ENCODE measurements around the gene DNAH3.
"Not testable (repeated sequence)": the region's sequence is repeated elsewhere in the genome, so short reads cannot be mapped to it uniquely, and the experiment has no call there.

Gene DNAH3, protein sequence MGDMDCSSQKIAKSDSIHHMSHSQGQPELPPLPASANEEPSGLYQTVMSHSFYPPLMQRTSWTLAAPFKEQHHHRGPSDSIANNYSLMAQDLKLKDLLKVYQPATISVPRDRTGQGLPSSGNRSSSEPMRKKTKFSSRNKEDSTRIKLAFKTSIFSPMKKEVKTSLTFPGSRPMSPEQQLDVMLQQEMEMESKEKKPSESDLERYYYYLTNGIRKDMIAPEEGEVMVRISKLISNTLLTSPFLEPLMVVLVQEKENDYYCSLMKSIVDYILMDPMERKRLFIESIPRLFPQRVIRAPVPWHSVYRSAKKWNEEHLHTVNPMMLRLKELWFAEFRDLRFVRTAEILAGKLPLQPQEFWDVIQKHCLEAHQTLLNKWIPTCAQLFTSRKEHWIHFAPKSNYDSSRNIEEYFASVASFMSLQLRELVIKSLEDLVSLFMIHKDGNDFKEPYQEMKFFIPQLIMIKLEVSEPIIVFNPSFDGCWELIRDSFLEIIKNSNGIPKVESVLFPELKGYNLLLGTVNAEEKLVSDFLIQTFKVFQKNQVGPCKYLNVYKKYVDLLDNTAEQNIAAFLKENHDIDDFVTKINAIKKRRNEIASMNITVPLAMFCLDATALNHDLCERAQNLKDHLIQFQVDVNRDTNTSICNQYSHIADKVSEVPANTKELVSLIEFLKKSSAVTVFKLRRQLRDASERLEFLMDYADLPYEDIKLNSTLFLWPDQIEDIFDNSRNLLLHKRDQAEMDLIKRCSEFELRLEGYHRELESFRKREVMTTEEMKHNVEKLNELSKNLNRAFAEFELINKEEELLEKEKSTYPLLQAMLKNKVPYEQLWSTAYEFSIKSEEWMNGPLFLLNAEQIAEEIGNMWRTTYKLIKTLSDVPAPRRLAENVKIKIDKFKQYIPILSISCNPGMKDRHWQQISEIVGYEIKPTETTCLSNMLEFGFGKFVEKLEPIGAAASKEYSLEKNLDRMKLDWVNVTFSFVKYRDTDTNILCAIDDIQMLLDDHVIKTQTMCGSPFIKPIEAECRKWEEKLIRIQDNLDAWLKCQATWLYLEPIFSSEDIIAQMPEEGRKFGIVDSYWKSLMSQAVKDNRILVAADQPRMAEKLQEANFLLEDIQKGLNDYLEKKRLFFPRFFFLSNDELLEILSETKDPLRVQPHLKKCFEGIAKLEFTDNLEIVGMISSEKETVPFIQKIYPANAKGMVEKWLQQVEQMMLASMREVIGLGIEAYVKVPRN (N-terminal part only)

DNA sequence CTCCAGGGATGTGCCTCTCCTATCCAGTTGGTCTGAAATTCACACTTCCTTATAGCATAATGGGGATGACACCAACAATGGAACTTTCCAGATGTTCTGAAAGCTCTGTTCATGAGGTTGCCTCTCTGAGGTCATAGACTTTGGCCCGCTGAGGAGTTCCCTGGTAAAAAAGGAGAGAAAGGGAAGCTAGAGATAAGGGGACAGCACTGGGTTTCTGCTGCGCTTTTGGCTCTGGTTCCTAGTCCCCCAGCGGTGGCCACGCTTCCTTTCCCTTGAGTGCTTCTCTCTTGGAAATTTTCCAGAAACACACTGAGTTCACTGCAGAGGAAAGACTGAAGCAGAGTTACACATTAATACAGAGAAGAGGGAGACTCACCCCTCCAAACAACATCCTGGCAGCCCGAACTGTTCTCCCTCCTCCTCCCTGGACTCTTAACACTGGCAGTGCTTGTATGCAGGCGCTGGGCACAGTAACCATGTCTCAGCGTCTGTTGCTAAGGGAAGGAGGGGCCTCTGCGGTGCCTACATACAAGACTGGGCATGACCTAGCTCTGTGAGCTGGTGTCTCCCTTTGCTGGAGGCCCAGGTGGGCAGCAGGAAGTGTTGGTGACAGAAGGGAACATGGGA is at the start of gene DNAH3:
Gene DNAH3, minus strand, starts transcription at position 472 of the 627 bp plus-strand sequence. CDS start 527 bp downstream, outside the sequence.
- no peak for DNase-seq (ENCODE audit: low read depth)

DNA sequence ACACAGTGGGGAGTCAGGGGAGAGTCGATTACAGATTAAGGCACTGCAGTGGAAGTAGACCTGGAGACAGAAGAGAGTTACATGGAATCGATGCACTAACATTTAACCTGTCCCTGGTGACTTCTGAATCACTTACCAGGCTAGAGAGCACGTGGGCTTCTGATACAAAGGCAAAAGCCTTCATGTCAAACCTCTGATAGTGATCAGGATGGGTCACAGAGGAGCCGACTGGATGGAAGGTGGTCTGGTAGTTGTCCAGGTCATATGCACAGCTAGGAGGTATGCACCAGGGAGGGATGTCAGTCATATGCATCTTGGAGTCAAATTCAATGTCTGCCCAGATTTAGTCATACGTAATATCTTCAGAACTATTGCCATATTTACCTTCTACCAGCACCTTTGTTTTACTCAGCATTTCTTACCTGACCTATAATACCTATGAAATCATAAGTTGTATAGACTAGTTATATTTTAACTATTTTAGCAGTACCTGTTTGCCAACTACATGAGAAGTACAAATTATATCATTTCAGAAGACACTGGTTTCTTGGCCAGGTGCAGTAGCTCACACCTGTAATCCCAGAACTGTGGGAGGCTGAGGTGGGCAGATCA is 49.1 kb upstream of the DNAH3 start:
- DNase-seq (ENCODE audit: low read depth), result no peak

DNA sequence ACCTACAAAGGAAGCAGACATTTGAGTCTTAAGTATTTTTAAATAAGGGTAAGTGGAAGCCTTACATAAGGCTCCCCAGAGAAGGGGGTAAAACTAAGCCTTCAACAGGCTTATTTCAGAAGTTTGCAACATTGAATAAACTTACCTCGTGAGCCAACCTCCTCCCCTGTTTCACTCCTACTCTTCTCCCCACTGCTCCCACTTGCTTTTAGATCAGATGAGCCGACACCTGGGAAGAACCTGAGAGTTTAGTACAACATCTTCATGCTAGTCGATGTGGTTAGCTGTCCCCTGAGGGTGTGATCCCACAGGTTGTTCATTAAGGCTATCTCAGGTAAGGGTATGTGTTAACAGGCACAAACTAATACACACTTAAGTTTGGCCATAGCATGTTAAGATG is 47.0 kb upstream of the DNAH3 start:
- DNase-seq (ENCODE audit: low read depth), result no peak

DNA sequence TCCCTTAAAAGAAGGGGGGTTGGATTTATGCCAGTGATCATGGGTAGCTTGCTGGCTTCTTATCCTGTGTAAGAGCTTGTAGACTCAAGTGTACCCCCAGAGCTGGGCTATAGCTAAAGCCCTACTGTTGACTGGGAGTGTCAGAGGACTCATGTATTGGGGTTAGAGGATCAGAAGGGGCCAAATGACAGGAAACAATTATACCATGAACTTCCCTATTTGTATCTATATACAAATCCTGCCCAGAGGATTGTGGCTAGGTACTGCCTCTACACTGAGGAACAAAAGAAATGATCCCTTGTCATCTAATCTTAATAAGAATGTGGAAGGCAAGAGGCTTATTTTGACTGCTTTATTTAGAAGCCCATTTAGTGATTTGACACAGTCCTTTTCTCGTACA is 46.5 kb upstream of the DNAH3 start:
- no peak for DNase-seq (ENCODE audit: low read depth)

DNA sequence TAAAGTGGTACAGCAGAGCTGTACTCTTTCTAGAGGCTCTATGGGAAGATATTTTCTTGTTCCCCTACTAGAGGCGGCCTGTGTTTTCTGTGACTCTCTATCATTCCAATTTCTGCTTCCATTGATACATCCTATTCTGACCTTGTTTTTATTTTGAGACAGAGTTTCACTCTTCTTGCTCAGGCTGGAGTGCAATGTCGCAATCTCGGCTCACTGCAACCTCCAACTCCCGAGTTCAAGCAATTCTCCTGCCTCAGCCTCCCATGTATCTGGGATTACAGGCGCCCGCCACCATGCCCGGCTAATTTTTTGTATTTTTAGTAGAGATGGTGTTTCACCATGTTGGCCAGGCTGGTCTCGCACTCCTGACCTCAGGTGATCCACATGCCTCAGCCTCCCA is 44.7 kb upstream of the DNAH3 start:
- DNase-seq (ENCODE audit: low read depth), result not testable (repeated sequence)

DNA sequence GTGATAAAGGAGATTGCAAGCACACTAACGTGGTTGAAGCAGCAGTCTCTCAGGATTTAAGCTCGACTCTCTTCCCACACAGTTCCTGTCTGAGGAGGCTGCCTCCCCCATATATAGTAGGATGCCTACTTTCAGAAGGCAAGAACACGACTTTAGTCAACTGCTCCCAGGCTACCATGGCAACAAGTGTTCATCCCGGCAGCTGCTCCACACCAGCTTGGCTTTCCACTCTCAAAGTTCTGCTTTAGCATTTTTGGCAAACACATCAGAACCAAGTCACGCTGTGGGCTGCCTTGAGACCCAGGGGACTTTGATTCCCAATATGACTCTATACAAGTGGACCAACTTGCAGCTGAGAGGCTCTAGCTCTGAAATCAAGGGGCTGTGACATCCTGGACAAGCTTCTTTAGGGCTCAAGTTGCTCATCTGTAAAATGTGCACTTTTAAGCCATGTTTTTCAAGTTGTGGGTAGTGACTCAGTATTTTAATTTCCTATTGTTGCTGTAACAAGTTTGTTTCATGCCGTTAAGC is 44.2 kb upstream of the DNAH3 start:
- peak; percentile 4 for DNase-seq (ENCODE audit: low read depth)

DNA sequence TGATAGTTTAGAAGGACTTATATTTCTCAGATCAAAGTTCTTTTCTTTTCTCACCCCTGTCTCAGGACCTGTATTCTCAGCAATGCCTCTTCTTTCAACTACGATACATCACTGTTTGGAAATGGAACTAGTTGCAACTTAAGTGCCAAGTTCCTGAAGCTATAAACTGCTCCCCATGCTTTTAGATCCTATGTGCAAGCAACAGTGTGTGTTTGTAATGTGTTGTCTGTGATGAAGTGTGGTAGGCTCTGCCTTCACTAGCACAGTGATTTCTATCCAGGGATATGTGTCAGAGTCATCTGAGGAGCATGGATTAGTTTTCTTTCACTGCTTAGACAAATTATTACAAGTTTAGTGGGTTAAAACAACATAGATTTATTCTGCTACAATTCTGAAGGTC is 42.3 kb upstream of the DNAH3 start:
- no peak for DNase-seq (ENCODE audit: low read depth)

DNA sequence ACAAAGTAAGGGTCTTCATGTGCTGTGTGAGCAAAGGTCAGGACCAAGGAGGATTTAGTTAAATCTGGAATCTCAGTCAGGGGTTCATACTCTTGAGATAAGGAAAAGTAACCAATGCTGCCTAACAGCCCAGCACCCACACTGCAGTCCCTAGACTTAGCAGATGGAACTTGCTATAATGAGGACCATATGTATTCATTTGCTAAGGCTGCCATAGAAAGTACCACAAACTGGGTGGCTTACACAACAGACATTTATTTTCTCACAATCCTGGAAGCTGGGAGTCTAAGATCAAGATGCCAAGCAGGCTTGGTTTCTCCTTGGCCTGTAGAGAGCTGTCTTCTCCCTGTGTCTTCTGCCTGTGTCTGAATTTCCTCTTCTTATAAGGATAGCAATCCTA is 40.0 kb upstream of the DNAH3 start:
- DNase-seq (ENCODE audit: low read depth), result no peak

DNA sequence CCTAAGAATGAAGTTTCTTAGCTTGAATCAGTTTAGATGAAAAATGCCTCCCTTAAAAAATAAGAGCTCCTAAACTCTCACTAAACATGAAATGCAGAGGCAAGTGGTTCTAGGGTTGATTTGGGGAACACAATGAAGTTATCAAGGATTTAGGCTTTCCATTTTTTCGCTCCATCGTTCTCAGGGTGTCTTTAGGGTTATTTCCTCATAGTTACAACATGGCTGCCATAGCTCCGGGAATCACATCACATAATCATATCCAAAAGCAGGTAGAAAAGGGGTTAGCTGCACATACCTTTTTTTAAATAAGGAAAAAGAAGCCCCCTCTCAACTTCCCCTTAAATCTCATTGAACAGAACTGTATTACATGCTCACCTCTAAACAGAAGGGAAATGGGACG is 39.4 kb upstream of the DNAH3 start:
- DNase-seq (ENCODE audit: low read depth), result no peak

DNA sequence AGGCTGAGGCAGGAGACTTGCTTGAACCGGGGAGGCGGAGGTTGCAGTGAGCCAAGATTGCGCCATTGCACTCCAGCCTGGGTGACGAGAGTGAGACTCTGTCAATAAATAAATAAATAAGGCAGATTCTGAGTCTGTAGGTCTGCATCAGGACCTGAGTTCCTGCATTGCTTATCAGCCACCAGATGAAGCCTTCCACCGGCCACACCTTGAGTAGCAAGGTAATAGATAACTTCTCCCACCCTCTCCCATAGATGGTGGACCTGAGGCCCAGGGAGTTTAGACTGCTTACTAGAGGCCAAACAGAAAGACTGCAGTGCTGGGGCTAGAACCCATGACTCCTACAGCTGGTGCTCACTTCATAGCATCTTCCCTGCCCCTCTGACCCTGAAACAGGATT is 38.7 kb upstream of the DNAH3 start:
- no peak for DNase-seq (ENCODE audit: low read depth)

DNA sequence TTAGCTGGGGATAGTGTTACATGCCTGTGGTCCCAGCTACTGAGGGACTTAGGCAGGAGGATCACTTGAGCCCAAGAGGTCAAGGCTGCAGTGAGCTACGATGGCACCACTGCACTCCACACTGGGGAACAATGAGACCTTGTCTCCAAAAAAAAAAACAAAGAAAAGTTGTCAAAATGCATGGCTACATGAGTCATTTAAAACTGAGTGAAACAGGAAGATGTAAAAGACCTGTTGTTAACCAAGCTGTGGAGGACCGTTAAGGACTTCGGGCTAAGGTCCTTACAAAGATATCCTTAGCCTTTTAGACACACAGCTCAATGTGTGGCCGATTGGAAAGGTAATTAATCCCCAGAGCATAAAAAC is 35.7 kb upstream of the DNAH3 start:
- DNase-seq (ENCODE audit: low read depth), result peak; percentile 32

DNA sequence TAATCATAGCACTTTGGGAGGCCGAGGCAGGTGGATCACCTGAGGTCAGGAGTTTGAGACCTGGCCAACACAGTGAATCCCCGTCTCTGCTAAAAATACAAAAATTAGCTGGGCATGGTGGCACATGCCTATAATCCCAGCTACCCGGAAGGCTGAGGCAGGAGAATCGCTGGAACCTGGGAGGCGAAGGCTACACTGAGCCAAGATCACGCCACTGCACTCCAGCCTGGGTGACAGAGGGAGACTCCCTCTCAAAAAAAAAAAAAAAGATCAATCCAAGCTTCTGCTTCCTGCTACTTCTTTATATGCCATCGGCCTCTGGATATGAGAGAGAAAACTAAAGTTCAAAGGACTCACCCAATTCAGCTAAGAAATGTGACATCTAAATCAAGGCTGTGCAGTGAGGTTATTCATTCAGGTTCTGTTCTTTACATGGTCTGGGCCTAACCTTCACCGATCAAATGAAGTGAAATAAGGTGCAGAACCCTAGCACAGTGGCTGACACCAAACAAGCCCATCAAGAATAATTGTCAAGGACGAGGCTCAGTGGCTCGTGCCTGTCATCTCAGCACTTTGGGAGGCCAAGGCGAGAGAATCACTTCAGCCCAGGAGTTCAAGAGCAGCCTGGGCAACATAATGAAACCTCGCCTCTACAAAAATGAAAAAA is 35.1 kb upstream of the DNAH3 start:
- DNase-seq (ENCODE audit: low read depth), result no peak

DNA sequence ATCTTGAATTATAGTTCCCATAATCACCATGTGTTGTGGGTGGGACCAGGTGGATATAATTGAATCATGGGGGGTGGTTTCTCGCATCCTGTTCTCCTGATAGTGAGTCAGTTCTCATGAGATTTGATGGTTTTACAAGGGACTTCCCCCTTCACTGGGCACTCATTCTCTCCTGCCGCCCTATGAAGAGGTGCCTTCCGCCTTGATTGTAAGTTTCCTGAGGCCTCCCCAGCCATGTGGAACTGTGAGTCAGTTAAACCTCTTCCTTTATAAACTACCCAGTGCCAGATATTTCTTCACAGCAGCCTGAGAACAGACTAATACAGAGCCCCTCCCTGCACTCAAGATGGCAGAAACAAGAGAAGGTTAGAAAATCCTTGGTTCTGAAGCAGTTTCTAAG is 34.2 kb upstream of the DNAH3 start:
- DNase-seq (ENCODE audit: low read depth), result peak; percentile 27

DNA sequence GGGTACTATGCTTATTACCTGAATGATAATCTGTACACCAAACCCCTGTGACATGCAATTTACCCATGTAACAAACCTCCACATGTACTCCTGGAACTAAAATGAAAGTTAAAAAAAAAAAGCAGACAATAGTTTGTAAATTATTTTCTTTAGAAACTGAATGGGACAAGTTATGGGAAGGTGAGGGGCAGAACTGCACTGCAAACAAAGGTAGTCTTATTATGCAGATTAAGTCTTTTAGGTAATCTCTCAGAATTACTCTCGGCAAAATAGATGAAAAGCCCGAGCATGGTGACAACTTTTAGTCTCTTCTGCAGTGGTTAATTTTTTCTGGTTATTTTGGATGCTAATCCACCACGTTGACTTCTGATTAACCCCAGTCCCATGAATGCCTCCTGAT is 33.3 kb upstream of the DNAH3 start:
- no peak for DNase-seq (ENCODE audit: low read depth)

DNA sequence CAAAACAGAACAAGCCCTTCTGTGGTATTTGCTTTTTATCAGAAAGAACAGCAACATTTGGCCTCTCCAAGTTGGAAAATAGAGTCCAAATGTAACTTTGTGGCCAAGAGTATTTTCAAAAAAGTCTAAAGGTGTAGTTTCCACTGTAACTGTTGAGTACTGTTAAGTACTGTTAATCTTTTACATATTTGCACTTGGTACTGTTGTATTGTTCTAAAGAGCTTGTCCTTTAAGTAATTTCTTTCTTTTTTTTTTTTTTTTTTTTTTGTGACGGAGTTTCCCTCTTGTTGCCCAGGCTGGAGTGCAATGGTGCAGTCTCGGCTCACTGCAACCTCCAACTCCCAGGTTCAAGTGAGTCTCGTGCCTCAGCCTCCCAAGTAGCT is 29.3 kb upstream of the DNAH3 start:
- DNase-seq (ENCODE audit: low read depth), result no peak

DNA sequence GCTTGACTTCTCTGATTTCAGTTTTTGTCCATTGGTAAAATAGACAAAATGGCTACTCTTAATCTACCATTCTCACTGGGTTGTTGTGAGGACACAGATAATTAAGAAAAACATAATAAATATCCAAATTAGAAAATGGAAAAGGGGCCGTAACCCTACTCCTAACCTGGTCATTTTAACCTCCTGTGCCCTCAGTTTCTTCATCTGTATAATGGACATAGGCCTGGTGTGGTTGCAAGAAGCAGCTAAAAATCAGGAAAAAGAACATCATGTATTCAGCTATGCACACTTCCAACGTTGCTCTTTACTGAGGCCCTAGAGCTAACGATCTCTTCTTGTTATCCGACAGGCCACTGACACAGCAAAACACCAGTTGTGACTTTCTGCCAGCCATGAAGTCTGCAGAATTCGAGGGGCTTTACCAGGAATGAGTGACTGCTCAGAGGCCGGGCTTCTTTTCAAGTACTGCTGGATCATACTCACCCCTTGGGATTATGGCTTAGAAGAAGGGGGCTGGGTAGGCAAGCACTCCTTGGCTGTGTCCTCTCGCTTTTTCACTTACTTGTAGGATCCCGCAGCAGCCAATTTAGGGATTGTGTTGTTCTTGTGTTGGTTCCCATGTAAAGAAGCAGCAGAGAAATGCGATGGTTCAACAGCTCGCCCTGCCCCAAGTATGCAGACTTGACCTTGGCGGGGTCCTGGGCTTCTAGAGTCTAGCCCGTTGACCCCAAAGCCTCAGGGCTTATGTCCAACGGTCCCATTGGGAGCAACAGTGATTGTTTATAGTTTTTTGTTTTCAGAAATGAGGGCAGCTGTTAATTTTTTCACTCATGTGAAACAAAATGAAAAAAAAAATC is 28.7 kb upstream of the DNAH3 start:
- DNase-seq (ENCODE audit: low read depth), result no peak

DNA sequence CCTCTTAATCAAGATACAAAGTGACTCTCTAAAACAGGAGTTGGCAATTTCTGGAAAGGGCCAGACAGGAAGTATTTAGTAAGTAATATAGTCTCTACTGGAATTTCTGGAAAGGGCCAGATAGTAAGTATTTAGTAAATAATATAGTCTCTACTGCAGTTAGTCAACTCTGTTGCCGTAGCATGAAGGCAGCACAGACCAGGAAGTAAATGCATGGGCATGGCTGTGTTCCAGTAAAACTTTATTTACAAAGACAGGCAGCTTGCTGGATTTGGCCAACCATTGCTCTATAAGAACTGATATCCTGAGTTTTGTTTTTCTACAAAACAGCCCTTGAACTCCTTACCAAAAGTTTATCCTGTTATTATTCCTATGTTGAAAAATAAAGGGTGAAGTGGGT is 24.8 kb upstream of the DNAH3 start:
- DNase-seq (ENCODE audit: low read depth), result no peak

DNA sequence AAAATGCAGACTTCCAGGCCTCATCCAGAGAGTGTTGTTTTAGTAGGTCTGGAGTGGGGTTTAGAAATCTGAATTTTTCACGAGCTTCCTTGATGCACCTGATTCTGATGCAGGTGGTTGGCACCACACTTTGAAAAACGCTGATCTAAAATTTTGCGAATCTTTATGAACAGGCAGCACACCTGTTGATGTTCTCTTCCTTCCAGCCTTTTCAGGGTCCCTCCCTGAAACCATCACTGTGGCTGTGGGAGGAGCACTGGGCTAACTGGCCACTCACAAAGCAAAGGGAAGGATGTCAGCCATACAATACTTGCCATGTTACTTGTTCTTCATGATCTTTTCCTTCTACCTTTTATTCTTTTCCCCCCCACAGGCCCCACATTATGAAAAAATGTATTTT is 22.0 kb upstream of the DNAH3 start:
- DNase-seq (ENCODE audit: low read depth), result no peak

DNA sequence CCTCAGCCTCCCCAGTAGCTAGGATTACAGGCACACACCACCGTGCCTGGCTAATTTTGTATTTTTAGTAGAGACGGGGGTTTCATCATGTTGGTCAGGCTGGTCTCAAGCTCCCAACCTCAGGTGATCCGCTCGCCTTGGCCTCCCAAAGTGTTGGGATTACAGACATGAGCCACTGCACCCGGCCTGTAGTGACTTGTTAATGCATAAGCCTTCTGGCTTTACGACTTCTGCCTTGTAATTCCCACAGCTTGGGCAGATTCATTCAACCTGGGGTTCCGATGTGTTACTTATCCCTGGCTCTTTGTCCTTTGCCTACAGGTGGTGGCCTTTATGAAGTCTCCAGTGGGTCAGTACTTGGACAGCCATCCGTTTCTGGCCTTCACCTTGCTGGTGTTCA is 19.5 kb upstream of the DNAH3 start:
- DNase-seq (ENCODE audit: low read depth), result not testable (repeated sequence)
